Epithelial cell of prostate (primary cell): ENCODE measurements around the gene OR9Q2.
"Not testable (repeated sequence)": the region's sequence is repeated elsewhere in the genome, so short reads cannot be mapped to it uniquely, and the experiment has no call there.

Experiments
- DNase-seq: peaks from one replicate; pipeline ENCODE4 v3.0.0-alpha.2; 2011; ENCODE audit warnings: low read depth, low spot score
- H3K27ac ChIP-seq: fragments of 450-650 bp; 2 replicates; pipeline ENCODE4 v1.5.1; 2017; ENCODE audit warnings: mild to moderate bottlenecking

The OR9Q2 gene

GRCh38 chr11:58188770-58189169 is at the start of gene OR9Q2:
TSS of gene OR9Q2 (plus strand) at chr11:58189070. CDS start at chr11:58190491, 1,421 bp downstream.
- no peak for DNase-seq
- no peak within 1 kb of the TSS for H3K27ac ChIP-seq

- no peak for DNase-seq
Measured at GRCh38 chr11:58142761-58143160, 46.1 kb upstream of the OR9Q2 start.

GRCh38 chr11:58152781-58153180 is 36.1 kb upstream of the OR9Q2 start:
- DNase-seq: no peak

More at GRCh38 chr11:58142761-58143160, 46.1 kb upstream of the OR9Q2 start:
- no peak overlapping the region for H3K27ac ChIP-seq

GRCh38 chr11:58164389-58164788 is 24.5 kb upstream of the OR9Q2 start:
- no peak overlapping the region for H3K27ac ChIP-seq

More at GRCh38 chr11:58152781-58153180, 36.1 kb upstream of the OR9Q2 start:
- H3K27ac ChIP-seq: no peak overlapping the region

GRCh38 chr11:58164990-58165389 is 23.9 kb upstream of the OR9Q2 start:
- DNase-seq: no peak
- H3K27ac ChIP-seq: no peak overlapping the region

More at GRCh38 chr11:58164389-58164788, 24.5 kb upstream of the OR9Q2 start:
- DNase-seq: peak; percentile 5

- no peak for DNase-seq
- no peak overlapping the region for H3K27ac ChIP-seq
Measured at GRCh38 chr11:58165504-58166106, 23.3 kb upstream of the OR9Q2 start.

GRCh38 chr11:58177409-58178054 is 11.3 kb upstream of the OR9Q2 start:
- DNase-seq: no peak
- H3K27ac ChIP-seq: no peak overlapping the region

GRCh38 chr11:58178444-58178843 is 10.4 kb upstream of the OR9Q2 start:
- H3K27ac ChIP-seq: no peak overlapping the region
- no peak for DNase-seq

GRCh38 chr11:58179648-58180047 is 9.2 kb upstream of the OR9Q2 start:
- no peak for DNase-seq
- H3K27ac ChIP-seq: no peak overlapping the region

- DNase-seq: no peak
- no peak overlapping the region for H3K27ac ChIP-seq
Measured at GRCh38 chr11:58186938-58187337, 1.9 kb upstream of the OR9Q2 start.

- H3K27ac ChIP-seq: no peak overlapping the region
- DNase-seq: peak; percentile 5
Measured at GRCh38 chr11:58192229-58192628, 3.4 kb downstream of the OR9Q2 start.

GRCh38 chr11:58193391-58193790 is 4.5 kb downstream of the OR9Q2 start:
- no peak for DNase-seq
- H3K27ac ChIP-seq: no peak overlapping the region

- no peak overlapping the region for H3K27ac ChIP-seq
- no peak for DNase-seq
Measured at GRCh38 chr11:58195939-58196338, 7.1 kb downstream of the OR9Q2 start.

GRCh38 chr11:58199271-58199670 is 10.4 kb downstream of the OR9Q2 start:
- H3K27ac ChIP-seq: no peak overlapping the region
- DNase-seq: no peak

- H3K27ac ChIP-seq: no peak within 1 kb of the TSS
- DNase-seq: no peak
Measured at GRCh38 chr11:58204042-58204441, 15.2 kb downstream of the OR9Q2 start, which contains the start of gene OR1S2. TSS of gene OR1S2 (minus strand) at chr11:58204142. CDS start at chr11:58204142, 0 bp downstream.

GRCh38 chr11:58212420-58212819 is 23.6 kb downstream of the OR9Q2 start, which contains the start of gene OR1S1:
TSS of gene OR1S1 (plus strand) at chr11:58212720.
- not testable (repeated sequence) for H3K27ac ChIP-seq, DNase-seq

- no peak for DNase-seq
Measured at GRCh38 chr11:58216476-58216875, 27.6 kb downstream of the OR9Q2 start.

GRCh38 chr11:58222721-58223120 is 33.9 kb downstream of the OR9Q2 start:
- no peak overlapping the region for H3K27ac ChIP-seq
- DNase-seq: peak; percentile 59

More at GRCh38 chr11:58216476-58216875, 27.6 kb downstream of the OR9Q2 start:
- H3K27ac ChIP-seq: no peak overlapping the region

GRCh38 chr11:58227956-58228615 is 39.2 kb downstream of the OR9Q2 start:
- no peak overlapping the region for H3K27ac ChIP-seq
- no peak for DNase-seq
